SK-N-SH treated with all-trans-retinoic acid at 6 μM for 48 hours (cell line): ENCODE data around the gene USHBP1.

Experiments
- ARNTL ChIP-seq: fragments of 450-650 bp; formaldehyde crosslinking; IDR thresholded peaks from 2 replicates; pipeline ENCODE4 v1.5.0; 2020; ENCODE audit warnings: low read depth, mild to moderate bottlenecking, moderate library complexity, borderline replicate concordance
- ESRRG ChIP-seq: fragments of 250-450 bp; sonication (Bioruptor Pico); IDR thresholded peaks from 2 replicates; pipeline ENCODE4 v1.6.1; 2021; ENCODE audit warnings: mild to moderate bottlenecking
- PATZ1 ChIP-seq: fragments of 250-450 bp; sonication (Bioruptor Pico); IDR thresholded peaks from 2 replicates; pipeline ENCODE4 v1.8.0; 2020; ENCODE audit warnings: mild to moderate bottlenecking, moderate library complexity, borderline replicate concordance
- POU6F1 ChIP-seq: fragments of 250-450 bp; sonication (Bioruptor Pico); IDR thresholded peaks from 2 replicates; pipeline ENCODE4 v1.8.0; 2021; ENCODE audit warnings: low read depth, mild to moderate bottlenecking, moderate library complexity, borderline replicate concordance
- PPARA ChIP-seq: fragments of 250-450 bp; sonication (Bioruptor Pico); IDR thresholded peaks from 2 replicates; pipeline ENCODE4 v1.5.0; 2020; ENCODE audit warnings: mild to moderate bottlenecking, borderline replicate concordance
- RARB ChIP-seq: fragments of 250-450 bp; sonication (Bioruptor Pico); IDR thresholded peaks from 2 replicates; pipeline ENCODE4 v1.8.0; 2021; ENCODE audit warnings: mild to moderate bottlenecking, moderate library complexity
- ZFP30 ChIP-seq: fragments of 450-650 bp; formaldehyde crosslinking; IDR thresholded peaks from 2 replicates; pipeline ENCODE4 v1.5.0; 2022; ENCODE audit warnings: mild to moderate bottlenecking, moderate library complexity

GRCh38 chr19:17244618-17245534 is 19.7 kb downstream of the USHBP1 start:
- no peak for TF ChIP-seq ESRRG (CRISPR knock-in tag)
- no peak for TF ChIP-seq ZFP30 (CRISPR knock-in tag)
- no peak for TF ChIP-seq PPARA (CRISPR knock-in tag)
- TF ChIP-seq POU6F1 (CRISPR knock-in tag): no peak
- no peak for TF ChIP-seq RARB
- TF ChIP-seq PATZ1: no peak
- TF ChIP-seq ARNTL (CRISPR knock-in tag): no peak
